Calu3 (cell line): ENCODE measurements around the gene URB1. TPM values are rescaled to one million over a fixed set of nuclear protein-coding genes. Genes with fewer than 3 reads are reported as not detected.

ENCODE experiments used
- BruUV-seq: library from RNA; stranded (reverse); fragments of 400-500 nt; replicated peaks from 2 replicates; lab custom pipeline; 2021; lab: Mats Ljungman, UMichigan
- CTCF ChIA-PET: fragments of 300-600 bp; sonication (Branson Sonifier 250); formaldehyde crosslinking; loops from one replicate; lab custom pipeline; 2022; ENCODE audit warnings: antibody characterized with exemption; lab: Charles Lee
- DNase-seq: peaks from one replicate; pipeline ENCODE4 v3.0.0; 2022
- H3K27ac Mint-ChIP-seq: one replicate; pipeline ENCODE4 v1.8.0; 2022; ENCODE audit warnings: mixed read lengths; ENCODE audit not compliant: unreplicated experiment
- H3K27me3 Mint-ChIP-seq: one replicate; pipeline ENCODE4 v1.8.0; 2022; ENCODE audit warnings: mixed read lengths; ENCODE audit not compliant: unreplicated experiment
- H3K36me3 Mint-ChIP-seq: one replicate; pipeline ENCODE4 v1.8.0; 2022; ENCODE audit warnings: mild to moderate bottlenecking, moderate library complexity, mixed read lengths; ENCODE audit not compliant: insufficient read depth, unreplicated experiment
- H3K4me1 Mint-ChIP-seq: one replicate; pipeline ENCODE4 v1.8.0; 2022; ENCODE audit warnings: mild to moderate bottlenecking, low read depth, mixed read lengths; ENCODE audit not compliant: unreplicated experiment
- H3K4me3 Mint-ChIP-seq: one replicate; pipeline ENCODE4 v1.8.0; 2022; ENCODE audit warnings: mild to moderate bottlenecking, low read depth, moderate library complexity, mixed read lengths; ENCODE audit not compliant: unreplicated experiment
- H3K9me3 Mint-ChIP-seq: one replicate; pipeline ENCODE4 v1.8.0; 2022; ENCODE audit warnings: low read depth, mixed read lengths; ENCODE audit not compliant: unreplicated experiment
- intact Hi-C: fragments of 100-400 bp; cut with micrococcal nuclease; formaldehyde crosslinking; loops from one replicate; pipeline ENCODE4 v1.10.0; 2022; ENCODE audit not compliant: unreplicated experiment
- total RNA-seq: library from RNA; stranded (reverse); gene quantifications from 2 replicates; pipeline ENCODE4 v1.2.3, GENCODE V29; 2022
- TF ChIP-seq, protein P1 (sequence below): fragments of 200-600 bp; IDR thresholded peaks from one replicate; pipeline ENCODE4 v1.8.0; 2022; ENCODE audit warnings: antibody characterized with exemption; ENCODE audit not compliant: unreplicated experiment

URB1 gene
- total RNA-seq, 1 experiment from 2014 or later = 16.5 TPM

DNA sequence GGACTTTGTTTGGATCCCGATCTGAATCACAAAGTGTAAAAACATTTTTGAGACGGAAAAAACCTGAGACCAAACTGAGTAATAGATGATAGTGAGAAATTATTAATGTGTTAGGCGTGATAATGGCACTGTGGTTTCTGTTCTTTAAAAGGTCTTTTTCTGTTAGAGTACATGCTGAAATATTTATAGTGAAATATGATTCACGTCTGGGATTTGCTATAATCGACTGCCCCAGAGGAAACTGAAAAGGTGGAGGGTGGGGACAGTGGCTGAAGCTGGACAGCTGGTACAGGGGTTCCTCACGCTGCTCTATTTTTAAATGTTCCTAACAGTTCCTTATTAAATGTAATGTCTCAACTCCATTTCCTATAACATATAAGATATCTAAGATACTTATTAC is 11.2 kb downstream of the URB1 start:
- H3K27ac Mint-ChIP-seq = no peak overlapping the region

GRCh38 chr21:32380940-32381339 is 11.9 kb downstream of the URB1 start:
- Mint-ChIP-seq H3K4me3 (no peak overlapping the region), H3K36me3 (peaks cover 26% of the 10 kb centered on the region), H3K27ac (no peak overlapping the region), H3K27me3 (no peaks in the 10 kb centered on the region), H3K4me1 (no peaks in the 10 kb centered on the region), H3K9me3 (no peaks in the 10 kb centered on the region)
- intact Hi-C loops = no loop called here
- no TSS peak for BruUV-seq
- TF ChIP-seq, protein P1, sequence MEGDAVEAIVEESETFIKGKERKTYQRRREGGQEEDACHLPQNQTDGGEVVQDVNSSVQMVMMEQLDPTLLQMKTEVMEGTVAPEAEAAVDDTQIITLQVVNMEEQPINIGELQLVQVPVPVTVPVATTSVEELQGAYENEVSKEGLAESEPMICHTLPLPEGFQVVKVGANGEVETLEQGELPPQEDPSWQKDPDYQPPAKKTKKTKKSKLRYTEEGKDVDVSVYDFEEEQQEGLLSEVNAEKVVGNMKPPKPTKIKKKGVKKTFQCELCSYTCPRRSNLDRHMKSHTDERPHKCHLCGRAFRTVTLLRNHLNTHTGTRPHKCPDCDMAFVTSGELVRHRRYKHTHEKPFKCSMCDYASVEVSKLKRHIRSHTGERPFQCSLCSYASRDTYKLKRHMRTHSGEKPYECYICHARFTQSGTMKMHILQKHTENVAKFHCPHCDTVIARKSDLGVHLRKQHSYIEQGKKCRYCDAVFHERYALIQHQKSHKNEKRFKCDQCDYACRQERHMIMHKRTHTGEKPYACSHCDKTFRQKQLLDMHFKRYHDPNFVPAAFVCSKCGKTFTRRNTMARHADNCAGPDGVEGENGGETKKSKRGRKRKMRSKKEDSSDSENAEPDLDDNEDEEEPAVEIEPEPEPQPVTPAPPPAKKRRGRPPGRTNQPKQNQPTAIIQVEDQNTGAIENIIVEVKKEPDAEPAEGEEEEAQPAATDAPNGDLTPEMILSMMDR = no peak
- CTCF ChIA-PET = no interaction called here
- no peak for DNase-seq

More for the DNA sequence above, 11.2 kb downstream of the URB1 start:
- CTCF ChIA-PET = no interaction called here
- no peaks in the 10 kb centered on the region for H3K4me1 Mint-ChIP-seq
- no TSS peak for BruUV-seq
- H3K4me3 Mint-ChIP-seq = no peak overlapping the region
- intact Hi-C loops = no loop called here
- TF ChIP-seq, protein P1 = no peak
- H3K27me3 Mint-ChIP-seq = no peaks in the 10 kb centered on the region
- peaks cover 26% of the 10 kb centered on the region for H3K36me3 Mint-ChIP-seq
- no peaks in the 10 kb centered on the region for H3K9me3 Mint-ChIP-seq
- no peak for DNase-seq

DNA sequence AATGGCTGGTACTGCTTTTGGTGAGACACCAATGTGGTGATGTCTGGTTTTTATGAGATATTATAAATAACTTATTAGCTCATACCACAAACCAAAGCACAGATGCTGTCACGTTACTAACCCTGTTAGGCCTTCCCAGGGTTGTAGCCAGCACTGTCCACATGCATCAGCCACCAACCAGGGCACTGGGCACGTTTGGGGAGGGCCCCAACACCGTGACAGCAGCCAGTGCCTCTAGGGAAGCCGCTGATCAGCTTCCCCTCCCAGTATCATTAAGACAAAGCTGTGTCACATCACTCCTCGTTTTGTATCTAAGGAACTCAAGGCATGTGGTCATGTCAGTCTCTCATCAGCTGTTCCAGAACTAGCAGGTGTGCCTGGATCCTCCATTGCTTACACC is 13.9 kb downstream of the URB1 start:
- no TSS peak for BruUV-seq
- Mint-ChIP-seq H3K4me1 (no peaks in the 10 kb centered on the region), H3K27ac (no peak overlapping the region), H3K27me3 (no peaks in the 10 kb centered on the region), H3K9me3 (no peaks in the 10 kb centered on the region), H3K4me3 (no peak overlapping the region), H3K36me3 (peaks cover 13% of the 10 kb centered on the region)
- no peak for DNase-seq
- CTCF ChIA-PET = no interaction called here
- TF ChIP-seq, protein P1 = no peak
- intact Hi-C loops = no loop called here

GRCh38 chr21:32377991-32378390 is 14.8 kb downstream of the URB1 start:
- H3K4me3 Mint-ChIP-seq = no peak overlapping the region
- BruUV-seq = no TSS peak
- no peak overlapping the region for H3K27ac Mint-ChIP-seq
- intact Hi-C loops = no loop called here
- TF ChIP-seq, protein P1 = no peak
- H3K9me3 Mint-ChIP-seq = no peaks in the 10 kb centered on the region
- CTCF ChIA-PET = no interaction called here
- no peaks in the 10 kb centered on the region for H3K27me3 Mint-ChIP-seq
- H3K36me3 Mint-ChIP-seq = peaks cover 9% of the 10 kb centered on the region
- no peaks in the 10 kb centered on the region for H3K4me1 Mint-ChIP-seq
- DNase-seq = no peak
